Ovary (tissue), 9 donors: Measurements from ENCODE around the gene LDLRAD4. TPM values are rescaled to one million over a fixed set of nuclear protein-coding genes. Genes with fewer than 3 reads are reported as not detected.

Experiments used
- DNase-seq, 5 donors: peaks; one replicate each; pipeline ENCODE4 v3.0.0-alpha.2; 2019 to 2020
- H3K27ac ChIP-seq, 2 donors: fragments of 200-600 bp; one replicate each; pipeline versions ENCODE4 v1.5.1 to v1.8.0; 2019 to 2022
- H3K27me3 ChIP-seq: fragments of 200-600 bp; one replicate; pipeline ENCODE4 v1.8.0; 2022
- H3K36me3 ChIP-seq: fragments of 200-600 bp; sonication (generic); one replicate; pipeline ENCODE4 v1.5.1; 2019
- H3K4me1 ChIP-seq: one replicate; pipeline ENCODE4 v1.8.1; 2013; ENCODE audit warnings: mild to moderate bottlenecking, moderate library complexity; ENCODE audit not compliant: insufficient read depth
- H3K4me3 ChIP-seq: fragments of 200-600 bp; sonication (generic); one replicate; pipeline ENCODE4 v1.5.1; 2017
- H3K9me3 ChIP-seq, 2 donors: fragments of 200-600 bp in 1 of 2; sonication (generic) in 1 of 2; one replicate each; pipeline versions ENCODE4 v1.5.1 to v1.8.1; 2013 to 2019; ENCODE audit warnings: mild to moderate bottlenecking in 1 of 2, moderate library complexity in 1 of 2
- EP300 ChIP-seq: sonication (generic); formaldehyde crosslinking; IDR thresholded peaks from one replicate; pipeline ENCODE4 v1.6.1; 2017; ENCODE audit warnings: antibody characterized with exemption
- POLR2A ChIP-seq: fragments of 450-650 bp; IDR thresholded peaks from one replicate; pipeline ENCODE4 v1.6.1; 2017; ENCODE audit warnings: antibody characterized with exemption, mild to moderate bottlenecking, moderate library complexity
- WGBS, 3 donors: extraction: QIAGEN DNeasy Blood & Tissue Kit in 1 of 3; methylation state at CpG; one replicate each; pipeline versions ENCODE4 v1.1.5 to v1.1.7; 2013 to 2017; 5-methylcytosine and 5-hydroxymethylcytosine counted together
- intact Hi-C, 4 donors: fragments of 100-400 bp; cut with DNase I; formaldehyde crosslinking; loops; one replicate each; pipeline versions ENCODE4 v1.11.0 to v1.15.1; 2022 to 2023
- polyA plus RNA-seq, 2 donors: library from polyadenylated mRNA; stranded (reverse); fragments of 200-250 nt in 1 of 2; fragments of 350-450 nt in 1 of 2; fragmentation: Illumina TruSeq in 1 of 2; extraction: RNeasy Lipid Tissue Mini Kit (QIAGEN cat#74804) in 1 of 2; gene quantifications; one replicate each; pipeline ENCODE4 v1.2.3, GENCODE V29; 2013 to 2014
- total RNA-seq, 7 donors: library from RNA; depleted of rRNA in 2 of 7; stranded (reverse); fragments of >200 nt in 2 of 7; fragmentation: NEBNext Ultra II Directional in 3 of 7; extraction: Animal tissue kit (Norgen Biotek cat#: 25700) in 3 of 7; gene quantifications; one replicate each; pipeline versions ENCODE4 v1.1.0 to v1.2.4, GENCODE V29; 2016 to 2023
- TF ChIP-seq, protein P1 (sequence below), 3 donors: fragments of 450-650 bp in 2 of 3; fragments of 200-600 bp in 1 of 3; IDR thresholded peaks; one replicate each; pipeline versions ENCODE4 v1.5.1 to v1.8.0; 2016 to 2022; ENCODE audit warnings: antibody characterized with exemption in 3 of 3, mild to moderate bottlenecking in 1 of 3
- donor health status: DM: no; HTN: no; CAD: no; lungs with moderate emphysema.
- donor health status: DM: no; HTN: no; CAD: no.
- donor health status: Bipolar disorder and iron deficiency.
- donor health status: DM: yes; HTN: yes; CAD: no.
- donor health status: DM: no; HTN: no; CAD: no.
- donor health status: DM: yes; HTN: yes; CAD: no.

LDLRAD4 gene
- total and polyA plus RNA-seq, 9 donors = 2.3 to 31.6 (median 8.3) TPM

- H3K36me3 ChIP-seq = no peaks in the 10 kb centered on the region
- intact Hi-C loops = loop anchor here in 1 of 4 donors (10.0 kb wide), 1 partner anchor 424 kb away; the partner anchor contains the start of gene LDLRAD4
- TF ChIP-seq EP300 (no peak), POLR2A (no peak)
- TF ChIP-seq, protein P1, sequence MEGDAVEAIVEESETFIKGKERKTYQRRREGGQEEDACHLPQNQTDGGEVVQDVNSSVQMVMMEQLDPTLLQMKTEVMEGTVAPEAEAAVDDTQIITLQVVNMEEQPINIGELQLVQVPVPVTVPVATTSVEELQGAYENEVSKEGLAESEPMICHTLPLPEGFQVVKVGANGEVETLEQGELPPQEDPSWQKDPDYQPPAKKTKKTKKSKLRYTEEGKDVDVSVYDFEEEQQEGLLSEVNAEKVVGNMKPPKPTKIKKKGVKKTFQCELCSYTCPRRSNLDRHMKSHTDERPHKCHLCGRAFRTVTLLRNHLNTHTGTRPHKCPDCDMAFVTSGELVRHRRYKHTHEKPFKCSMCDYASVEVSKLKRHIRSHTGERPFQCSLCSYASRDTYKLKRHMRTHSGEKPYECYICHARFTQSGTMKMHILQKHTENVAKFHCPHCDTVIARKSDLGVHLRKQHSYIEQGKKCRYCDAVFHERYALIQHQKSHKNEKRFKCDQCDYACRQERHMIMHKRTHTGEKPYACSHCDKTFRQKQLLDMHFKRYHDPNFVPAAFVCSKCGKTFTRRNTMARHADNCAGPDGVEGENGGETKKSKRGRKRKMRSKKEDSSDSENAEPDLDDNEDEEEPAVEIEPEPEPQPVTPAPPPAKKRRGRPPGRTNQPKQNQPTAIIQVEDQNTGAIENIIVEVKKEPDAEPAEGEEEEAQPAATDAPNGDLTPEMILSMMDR (IDR thresholded peaks at IDR 0.05) = no peak
- H3K9me3 ChIP-seq = no peaks in the 10 kb centered on the region
- 73 to 82% (median 75%) methylated on average over 10 of the region's 10 CpGs for WGBS, 3 donors
- H3K4me3 ChIP-seq = no peak overlapping the region
- H3K27ac ChIP-seq = no peak overlapping the region
- H3K27me3 ChIP-seq = peaks cover 2% of the 10 kb centered on the region
- no peaks in the 10 kb centered on the region for H3K4me1 ChIP-seq
- no peak for DNase-seq
Observed at GRCh38 chr18:13638719-13639595, 420.4 kb downstream of the LDLRAD4 start.

DNA sequence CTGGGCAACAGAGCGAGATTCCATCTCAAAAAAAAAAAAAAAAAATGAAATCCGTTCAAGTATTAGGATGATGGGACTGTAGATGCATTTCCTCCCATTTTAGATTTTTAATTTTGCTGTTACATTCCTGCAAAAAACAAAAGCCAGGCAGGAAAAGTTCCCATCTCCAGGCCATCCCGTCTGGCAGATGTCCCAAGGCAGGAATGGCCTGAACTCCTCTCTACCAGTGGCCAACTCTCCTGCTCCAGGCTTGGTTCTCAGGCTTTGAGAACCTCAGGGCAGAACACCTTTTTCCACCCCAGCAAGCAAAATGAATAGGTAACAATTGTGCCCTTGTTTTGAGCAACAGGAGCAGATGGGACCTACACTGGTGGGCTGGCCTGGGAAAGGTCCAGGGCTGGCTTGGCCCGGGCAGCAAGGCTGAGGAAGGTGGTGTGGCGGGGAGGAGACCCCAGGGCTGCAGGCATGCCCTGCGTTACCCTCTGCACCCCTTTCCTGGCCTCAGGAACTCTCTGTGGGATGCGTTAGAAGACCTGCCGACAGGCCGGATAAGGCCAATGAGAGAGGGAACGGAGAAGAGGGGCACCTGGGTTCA lies 421.8 kb downstream of the LDLRAD4 start:
- Histone ChIP-seq H3K27me3 (peaks cover 2% of the 10 kb centered on the region), H3K27ac (no peak overlapping the region), H3K36me3 (no peaks in the 10 kb centered on the region), H3K4me1 (no peaks in the 10 kb centered on the region), H3K4me3 (no peak overlapping the region), H3K9me3 (no peaks in the 10 kb centered on the region)
- TF ChIP-seq, protein P1 (IDR thresholded peaks at IDR 0.05) = no peak
- TF ChIP-seq EP300 = no peak
- no peak for TF ChIP-seq POLR2A
- intact Hi-C loops = no loop called here
- DNase-seq = no peak
- WGBS, 3 donors = 84% methylated on average over 10 of the region's 10 CpGs

DNA sequence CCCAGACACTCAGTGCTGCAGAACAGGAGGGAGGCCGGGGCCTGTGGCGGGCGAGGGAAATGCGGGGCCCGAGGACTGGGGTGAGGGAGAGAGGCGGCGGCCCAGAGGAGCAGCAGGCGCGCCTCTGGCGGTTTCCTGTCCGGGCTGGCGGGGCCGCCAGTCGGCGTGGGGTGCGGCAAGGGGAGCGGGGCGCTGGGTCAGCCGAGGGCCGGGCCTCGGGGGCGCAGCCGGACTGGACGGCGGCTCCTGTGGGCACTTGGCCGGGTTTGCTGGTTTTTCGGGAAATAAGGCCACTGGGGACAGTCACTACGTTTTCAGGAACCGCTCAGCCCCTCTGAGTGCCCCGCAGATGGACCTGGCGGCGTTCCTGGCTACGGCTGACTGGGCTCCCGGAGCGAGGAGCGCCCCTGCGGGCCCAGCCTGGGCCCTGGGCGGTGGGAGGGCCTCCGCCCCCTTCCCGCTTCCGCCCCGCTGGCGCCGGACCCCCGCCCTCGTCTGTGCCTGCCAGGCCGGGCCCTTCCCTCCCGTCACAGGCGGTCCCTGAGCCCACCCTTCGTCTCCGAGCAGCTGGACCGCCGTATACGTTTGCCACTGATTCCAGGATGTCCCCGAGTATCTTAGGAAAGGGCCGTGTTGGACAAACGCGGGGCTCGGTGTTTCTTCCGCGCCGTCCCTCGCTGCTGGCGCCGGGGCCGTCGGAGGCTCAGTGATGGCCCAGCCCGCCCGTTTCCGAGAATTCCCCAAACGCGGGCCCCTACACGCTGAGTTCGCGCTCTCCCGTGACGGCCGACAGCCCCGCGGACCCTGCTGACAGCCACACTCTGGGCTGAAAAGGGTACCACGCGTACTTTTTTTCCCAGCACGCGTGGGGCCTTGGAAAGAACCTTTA lies 423.2 kb downstream of the LDLRAD4 start:
- intact Hi-C loops = no loop called here
- Histone ChIP-seq H3K4me1 (no peaks in the 10 kb centered on the region), H3K36me3 (no peaks in the 10 kb centered on the region), H3K4me3 (peak overlapping the region; percentile 18), H3K27ac (peak overlapping the region; percentile 9 to 60), H3K9me3 (no peaks in the 10 kb centered on the region), H3K27me3 (peaks cover 2% of the 10 kb centered on the region)
- 11 to 23% (median 20%) methylated on average over 69 to 84 of the region's 84 CpGs for WGBS, 3 donors
- DNase-seq = peak; percentile 26 to 68 (median 54)
- TF ChIP-seq POLR2A (no peak), EP300 (no peak)
- TF ChIP-seq, protein P1 (IDR thresholded peaks at IDR 0.05) = no peak

DNA sequence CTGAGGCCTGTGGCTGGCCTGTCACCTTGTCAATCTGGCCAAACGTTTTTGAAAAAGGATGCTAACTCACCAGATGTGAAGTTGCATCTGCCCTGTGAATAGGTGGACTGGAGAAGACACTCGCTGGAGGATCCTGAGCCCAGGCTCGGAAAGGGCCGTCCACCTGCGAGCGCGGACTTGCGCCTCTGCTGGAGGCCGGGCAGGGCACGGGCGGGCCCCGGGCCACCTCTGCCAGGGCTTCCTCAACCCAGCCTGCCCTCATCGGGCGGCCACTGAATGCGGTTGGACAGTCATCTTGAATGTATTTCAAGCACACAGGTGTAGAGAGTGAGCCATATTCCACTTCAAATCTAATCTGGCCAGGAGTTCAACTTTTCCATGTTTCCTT lies 423.9 kb downstream of the LDLRAD4 start:
- no peaks in the 10 kb centered on the region for H3K9me3 ChIP-seq
- H3K36me3 ChIP-seq = no peaks in the 10 kb centered on the region
- peaks cover 2% of the 10 kb centered on the region for H3K27me3 ChIP-seq
- H3K4me1 ChIP-seq = no peaks in the 10 kb centered on the region
- TF ChIP-seq, protein P1 (IDR thresholded peaks at IDR 0.05) = no peak
- peak overlapping the region in 1 of 2 donors; percentile 60 for H3K27ac ChIP-seq
- WGBS, 3 donors = 91 to 93% (median 92%) methylated on average over 15 of the region's 15 CpGs
- intact Hi-C loops = no loop called here
- H3K4me3 ChIP-seq = no peak overlapping the region
- DNase-seq = no peak
